VCaP (cell line): ENCODE measurements around the gene HRAS.

Experiments
- H3K27ac ChIP-seq: fragments of 450-650 bp; 2 replicates; pipeline ENCODE4 v1.5.1; 2017
- TF ChIP-seq, protein P1 (sequence below): fragments of 450-650 bp; conservative IDR thresholded peaks from 2 replicates; pipeline ENCODE4 v1.5.1; 2017; ENCODE audit warnings: mild to moderate bottlenecking, moderate library complexity

HRAS gene

DNA sequence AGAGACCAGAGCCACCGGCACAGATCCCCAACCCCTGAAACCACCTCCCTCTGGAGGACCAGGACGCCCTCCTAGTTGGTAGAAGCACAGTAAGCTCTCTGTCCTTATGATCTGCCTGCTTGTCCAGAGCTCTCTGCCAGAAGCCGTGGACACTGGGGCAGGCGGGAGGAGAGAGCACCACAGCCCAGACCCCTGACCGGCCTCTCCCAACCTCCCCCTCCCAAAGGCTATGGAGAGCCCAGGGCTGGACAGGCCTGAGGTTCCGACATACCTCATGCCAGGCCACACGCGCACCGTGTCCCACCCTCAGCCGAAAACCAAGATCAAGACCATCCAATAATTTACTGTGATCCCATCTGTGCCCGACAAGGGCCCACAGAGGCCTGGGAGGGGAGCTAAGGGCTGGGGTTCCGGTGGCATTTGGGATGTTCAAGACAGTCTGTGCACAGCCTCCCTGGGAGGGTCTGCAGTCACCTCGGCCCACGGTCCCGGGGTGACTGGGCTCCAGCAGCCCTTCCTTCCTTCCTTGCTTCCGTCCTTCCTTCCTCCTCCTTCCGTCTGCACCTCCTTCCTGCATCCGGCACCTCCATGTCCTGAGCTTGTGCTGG, 3.4 kb downstream of the HRAS start:
- H3K27ac ChIP-seq: no peak overlapping the region
- TF ChIP-seq, protein P1, sequence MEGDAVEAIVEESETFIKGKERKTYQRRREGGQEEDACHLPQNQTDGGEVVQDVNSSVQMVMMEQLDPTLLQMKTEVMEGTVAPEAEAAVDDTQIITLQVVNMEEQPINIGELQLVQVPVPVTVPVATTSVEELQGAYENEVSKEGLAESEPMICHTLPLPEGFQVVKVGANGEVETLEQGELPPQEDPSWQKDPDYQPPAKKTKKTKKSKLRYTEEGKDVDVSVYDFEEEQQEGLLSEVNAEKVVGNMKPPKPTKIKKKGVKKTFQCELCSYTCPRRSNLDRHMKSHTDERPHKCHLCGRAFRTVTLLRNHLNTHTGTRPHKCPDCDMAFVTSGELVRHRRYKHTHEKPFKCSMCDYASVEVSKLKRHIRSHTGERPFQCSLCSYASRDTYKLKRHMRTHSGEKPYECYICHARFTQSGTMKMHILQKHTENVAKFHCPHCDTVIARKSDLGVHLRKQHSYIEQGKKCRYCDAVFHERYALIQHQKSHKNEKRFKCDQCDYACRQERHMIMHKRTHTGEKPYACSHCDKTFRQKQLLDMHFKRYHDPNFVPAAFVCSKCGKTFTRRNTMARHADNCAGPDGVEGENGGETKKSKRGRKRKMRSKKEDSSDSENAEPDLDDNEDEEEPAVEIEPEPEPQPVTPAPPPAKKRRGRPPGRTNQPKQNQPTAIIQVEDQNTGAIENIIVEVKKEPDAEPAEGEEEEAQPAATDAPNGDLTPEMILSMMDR: no peak

DNA sequence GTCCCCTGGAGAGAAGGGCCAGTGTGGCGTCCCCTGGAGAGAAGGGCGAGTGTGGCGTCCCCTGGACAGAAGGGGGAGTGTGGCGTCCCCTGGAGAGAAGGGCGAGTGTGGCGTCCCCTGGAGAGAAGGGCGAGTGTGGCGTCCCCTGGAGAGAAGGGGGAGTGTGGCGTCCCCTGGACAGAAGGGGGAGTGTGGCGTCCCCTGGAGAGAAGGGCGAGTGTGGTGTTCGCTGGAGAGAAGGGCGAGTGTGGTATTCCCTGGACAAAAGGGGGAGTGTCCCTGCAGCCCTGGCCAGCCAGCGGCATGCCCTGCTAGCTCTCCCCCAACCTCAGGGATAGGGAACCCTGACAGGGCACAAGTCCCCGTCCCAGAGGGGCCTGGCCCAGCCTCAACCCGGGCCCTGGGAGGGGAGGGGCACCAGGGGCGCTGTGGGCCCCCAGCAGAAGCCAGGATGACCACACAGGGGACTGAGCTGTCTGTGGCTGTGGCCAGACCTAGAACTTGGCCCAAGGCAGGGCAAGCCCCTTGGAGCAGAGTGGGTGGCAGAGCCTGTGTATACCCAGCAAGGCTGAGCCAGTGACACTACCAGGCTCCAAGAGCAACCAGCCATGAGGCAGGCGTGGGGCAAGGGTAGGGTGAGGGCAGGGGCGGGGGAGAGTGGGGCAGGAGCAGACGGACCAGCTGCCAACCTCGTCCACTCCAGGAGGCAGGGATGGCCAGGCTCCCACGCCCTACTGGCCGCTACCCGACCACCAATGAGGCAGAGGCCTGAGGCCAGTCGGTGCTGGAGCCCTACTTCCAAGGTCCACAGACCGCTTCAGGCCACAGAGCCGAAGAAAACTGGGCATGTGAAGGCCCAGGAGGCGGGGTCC, 4.2 kb downstream of the HRAS start:
- H3K27ac ChIP-seq: no peak overlapping the region
- TF ChIP-seq, protein P1: no peak

DNA sequence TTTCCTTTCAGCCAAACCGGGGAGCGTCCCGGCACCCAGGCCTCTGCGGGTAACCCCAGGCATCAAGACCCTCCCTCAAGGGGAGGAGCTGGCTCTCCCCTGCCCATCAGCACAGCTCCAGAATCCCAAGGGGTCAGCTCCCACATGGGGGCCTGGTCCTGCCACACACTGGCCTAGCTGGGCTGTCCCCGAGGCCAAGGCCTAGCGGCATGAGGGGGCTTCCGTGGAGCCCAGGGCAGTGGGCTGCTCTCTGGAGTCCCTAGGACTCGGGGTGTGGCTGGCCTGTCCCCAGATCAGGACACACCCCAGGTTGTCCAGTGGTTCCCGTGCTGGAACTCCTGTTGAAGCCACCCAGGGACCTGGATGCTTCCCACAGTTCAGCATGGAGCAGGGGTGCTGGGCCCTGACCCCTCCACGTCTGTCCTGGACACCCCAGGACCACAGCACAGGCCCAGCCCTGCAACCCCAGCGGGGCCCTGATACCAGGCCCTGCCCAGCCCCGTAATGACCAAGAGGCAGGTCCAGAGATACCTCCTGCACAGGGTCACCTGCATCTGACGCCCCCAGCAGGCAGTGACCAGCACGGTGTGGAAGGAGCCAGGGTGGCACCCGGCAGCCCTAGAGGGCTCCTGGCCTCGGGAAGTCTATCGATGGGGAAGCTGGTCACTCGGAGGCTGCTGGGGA, 5.5 kb downstream of the HRAS start:
- no peak overlapping the region for H3K27ac ChIP-seq
- TF ChIP-seq, protein P1: no peak

DNA sequence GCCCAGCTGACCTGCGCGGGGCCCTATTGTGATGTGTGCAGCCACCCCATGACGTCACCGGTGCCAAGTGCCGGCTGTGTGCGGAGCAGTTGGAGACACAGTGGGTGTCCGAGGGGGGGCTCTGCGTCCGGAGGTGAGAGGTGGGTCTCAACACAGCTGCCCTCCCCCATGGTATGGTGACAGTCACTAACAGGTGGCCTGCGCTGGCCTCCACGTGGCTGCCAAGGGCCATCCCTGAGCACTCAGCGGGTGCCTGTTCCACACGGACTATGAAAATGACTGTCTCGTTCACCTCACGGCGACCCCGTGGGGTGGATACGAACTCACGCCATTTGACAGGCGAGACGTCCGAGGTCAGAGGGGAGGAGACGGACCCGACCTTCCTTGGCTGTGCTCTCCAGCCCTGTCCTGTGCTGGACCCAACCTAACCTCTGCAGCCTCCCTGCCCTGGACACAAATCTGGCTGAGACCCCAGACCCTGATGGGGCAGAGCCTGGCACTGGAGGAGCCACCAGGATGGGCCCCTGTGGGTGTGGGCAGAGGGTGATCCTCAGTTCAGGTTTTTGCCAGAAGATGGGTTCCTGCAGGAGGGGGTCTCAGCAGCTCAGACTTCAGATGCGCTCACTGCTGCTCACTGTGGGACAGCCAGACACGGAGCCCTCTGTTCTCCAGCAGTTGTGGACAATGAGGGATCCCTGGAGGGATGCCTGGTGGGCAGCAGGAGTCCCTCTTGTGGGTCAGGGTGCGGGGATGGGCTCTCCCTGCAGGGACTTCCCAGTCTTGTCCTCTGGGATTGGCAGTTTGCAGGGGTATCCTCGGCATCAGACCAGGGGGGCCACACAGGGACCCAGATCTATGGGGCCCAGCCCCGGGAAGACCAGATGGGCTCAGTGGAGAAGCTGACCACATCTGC, 6.3 kb downstream of the HRAS start:
- H3K27ac ChIP-seq: no peak overlapping the region
- TF ChIP-seq, protein P1: no peak

DNA sequence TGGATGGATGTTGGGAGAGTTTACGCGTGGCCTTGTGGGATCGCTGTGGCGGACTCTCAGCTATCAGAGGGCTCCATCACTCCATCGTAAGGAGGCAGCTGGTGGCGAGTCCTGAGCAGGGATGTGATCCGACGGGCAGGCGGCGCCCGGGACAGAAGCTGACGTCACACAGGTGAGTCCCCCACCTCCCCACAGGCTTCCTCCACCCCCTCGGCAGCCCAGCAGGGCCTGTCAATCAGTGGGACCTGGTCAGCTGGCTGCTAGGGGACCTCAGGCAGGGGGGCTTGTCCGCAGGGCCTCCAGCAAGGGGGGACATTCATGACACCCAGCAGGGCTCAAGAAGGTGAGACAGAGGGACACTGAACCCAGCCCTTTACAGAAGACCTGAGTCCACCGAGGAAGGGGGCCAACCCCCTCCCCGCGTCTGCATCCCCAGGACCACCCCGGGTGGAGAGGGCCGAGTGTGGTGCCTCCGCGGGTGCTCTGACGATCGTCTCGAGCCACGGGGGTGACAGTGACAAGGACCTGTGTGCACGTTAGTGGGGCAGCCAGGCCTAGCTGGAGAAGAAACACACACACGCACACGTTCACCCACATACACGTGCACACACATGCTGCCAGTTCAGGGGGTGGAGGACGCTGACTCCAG, 7.1 kb downstream of the HRAS start:
- TF ChIP-seq, protein P1: no peak

DNA sequence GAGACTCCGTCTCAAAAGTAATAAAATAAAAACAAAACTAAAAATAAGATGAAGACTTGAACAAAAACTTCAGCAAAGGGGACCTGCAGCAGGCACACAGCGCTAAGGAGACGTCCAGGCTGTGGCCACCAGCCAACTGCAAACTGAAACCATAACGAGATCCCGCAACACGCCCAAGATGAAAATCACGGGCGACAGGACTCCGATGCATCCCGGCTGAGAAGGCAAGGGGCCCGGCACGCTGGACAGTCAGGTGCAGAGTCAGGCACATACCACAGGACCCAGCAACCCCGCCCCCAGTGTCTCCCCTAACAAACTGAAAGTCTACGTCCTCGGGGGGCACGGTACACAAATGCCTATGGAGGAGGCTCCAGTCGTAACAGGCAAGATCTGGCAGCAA, 9.2 kb downstream of the HRAS start:
- TF ChIP-seq, protein P1: no peak
- H3K27ac ChIP-seq: no peak overlapping the region

More for the DNA sequence above, 7.1 kb downstream of the HRAS start:
- H3K27ac ChIP-seq: no peak overlapping the region
